DOHH2 (cell line): ENCODE data around the gene CPXM1.

Experiments
- H3F3A ChIP-seq: fragments of 200-600 bp; sonication (generic), shearing (Covaris generic); 2 replicates; pipeline ENCODE4 v1.6.0; 2016; ENCODE audit warnings: antibody characterized with exemption, mild to moderate bottlenecking; ENCODE audit not compliant: control insufficient read depth, insufficient read depth
- H3K27ac ChIP-seq: fragments of 200-600 bp; sonication (generic); 2 replicates; pipeline ENCODE4 v1.5.1; 2014; ENCODE audit warnings: low read depth, mild to moderate bottlenecking, low read length, moderate library complexity
- H3K27me3 ChIP-seq: fragments of 200-600 bp; sonication (generic); 2 replicates; pipeline ENCODE4 v1.6.1; 2014; ENCODE audit warnings: mild to moderate bottlenecking, low read length, mixed read lengths; ENCODE audit not compliant: control insufficient read depth
- H3K36me3 ChIP-seq: fragments of 200-600 bp; sonication (generic); 2 replicates; pipeline ENCODE4 v1.6.1; 2014; ENCODE audit warnings: mild to moderate bottlenecking, low read length, moderate library complexity, mixed read lengths; ENCODE audit not compliant: control insufficient read depth
- H3K4me1 ChIP-seq: fragments of 200-600 bp; sonication (generic); 2 replicates; pipeline ENCODE4 v1.6.1; 2014; ENCODE audit warnings: mild to moderate bottlenecking, low read length, mixed read lengths; ENCODE audit not compliant: control insufficient read depth
- H3K4me2 ChIP-seq: fragments of 200-600 bp; sonication (generic); 2 replicates; pipeline ENCODE4 v1.6.0; 2014; ENCODE audit warnings: mild to moderate bottlenecking, low read length, moderate library complexity
- H3K4me3 ChIP-seq: fragments of 200-600 bp; sonication (generic); 2 replicates; pipeline ENCODE4 v1.5.1; 2014; ENCODE audit warnings: mild to moderate bottlenecking, low read length, mixed read lengths
- H3K79me2 ChIP-seq: fragments of 200-600 bp; sonication (generic); 2 replicates; pipeline ENCODE4 v1.6.1; 2014; ENCODE audit warnings: mild to moderate bottlenecking, low read length, mixed read lengths; ENCODE audit not compliant: control insufficient read depth
- H3K9me2 ChIP-seq: fragments of 200-600 bp; sonication (generic); replicated peaks from 2 replicates; pipeline ENCODE4 v1.6.1; 2014; ENCODE audit warnings: mild to moderate bottlenecking, low read length, mixed read lengths; ENCODE audit not compliant: control insufficient read depth
- H3K9me3 ChIP-seq: fragments of 200-600 bp; sonication (generic); 2 replicates; pipeline ENCODE4 v1.6.1; 2014; ENCODE audit warnings: antibody characterized with exemption, low read length, mixed read lengths; ENCODE audit not compliant: control insufficient read depth, insufficient read depth
- H4K20me1 ChIP-seq: fragments of 200-600 bp; sonication (generic); 2 replicates; pipeline ENCODE4 v1.6.0; 2014; ENCODE audit warnings: low read depth, mild to moderate bottlenecking, antibody characterized with exemption, low read length, moderate library complexity; ENCODE audit not compliant: control insufficient read depth, insufficient read depth
- CTCF ChIP-seq: fragments of 200-600 bp; sonication (generic); IDR thresholded peaks from one replicate; pipeline ENCODE4 v1.5.1; 2014; ENCODE audit warnings: antibody characterized with exemption, mild to moderate bottlenecking, low read depth, low read length; ENCODE audit not compliant: poor library complexity, severe bottlenecking
- EZH2phosphoT487 ChIP-seq: fragments of 200-600 bp; sonication (generic); IDR thresholded peaks from 2 replicates; pipeline ENCODE4 v1.6.1; 2017; ENCODE audit warnings: borderline replicate concordance, mild to moderate bottlenecking, antibody characterized with exemption, low read length, moderate library complexity, mixed read lengths

CPXM1 gene

DNA sequence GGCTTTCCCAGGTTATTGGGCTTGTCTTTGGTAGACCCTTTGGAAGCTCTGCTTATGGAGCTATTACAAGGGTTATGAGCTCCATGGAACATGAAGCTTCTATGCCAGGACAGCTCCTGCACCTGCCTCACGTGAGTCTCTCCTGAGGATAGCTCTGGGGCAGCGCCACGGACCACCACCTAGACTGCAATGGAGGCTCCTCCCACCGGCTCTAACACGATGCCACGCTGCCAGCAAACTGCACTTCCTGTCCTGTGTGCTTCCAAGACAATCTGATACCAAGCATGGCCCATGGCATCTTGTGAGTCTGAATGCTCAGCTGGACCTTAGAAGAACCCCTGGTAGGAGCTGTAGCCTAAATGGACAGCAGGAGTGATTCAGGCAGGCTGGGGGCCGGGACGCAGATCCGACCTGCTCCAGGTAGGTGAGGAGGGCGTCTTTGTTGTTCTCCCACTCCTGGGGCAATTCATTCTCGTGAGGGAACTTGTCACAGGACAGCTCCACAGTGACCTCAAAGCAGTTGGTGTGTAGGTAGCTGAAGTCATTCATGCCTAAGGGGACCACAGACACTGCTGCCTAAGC is 5.5 kb downstream of the CPXM1 start:
- H3K27me3 ChIP-seq, result peaks cover 7% of the 10 kb centered on the region; the same call in 1 of the 2 replicates
- H3K79me2 ChIP-seq, result no peaks in the 10 kb centered on the region
- TF ChIP-seq EZH2phosphoT487 (no peak), CTCF (no peak)
- no peaks in the 10 kb centered on the region for H3F3A ChIP-seq
- no peaks in the 10 kb centered on the region for H3K4me1 ChIP-seq
- no peaks in the 10 kb centered on the region for H3K36me3 ChIP-seq
- no peaks in the 10 kb centered on the region for H3K9me3 ChIP-seq
- H3K4me2 ChIP-seq, result no peak overlapping the region
- H3K4me3 ChIP-seq, result no peak overlapping the region
- H3K9me2 ChIP-seq, result no peaks in the 10 kb centered on the region
- no peaks in the 10 kb centered on the region for H4K20me1 ChIP-seq
- H3K27ac ChIP-seq, result no peak overlapping the region

DNA sequence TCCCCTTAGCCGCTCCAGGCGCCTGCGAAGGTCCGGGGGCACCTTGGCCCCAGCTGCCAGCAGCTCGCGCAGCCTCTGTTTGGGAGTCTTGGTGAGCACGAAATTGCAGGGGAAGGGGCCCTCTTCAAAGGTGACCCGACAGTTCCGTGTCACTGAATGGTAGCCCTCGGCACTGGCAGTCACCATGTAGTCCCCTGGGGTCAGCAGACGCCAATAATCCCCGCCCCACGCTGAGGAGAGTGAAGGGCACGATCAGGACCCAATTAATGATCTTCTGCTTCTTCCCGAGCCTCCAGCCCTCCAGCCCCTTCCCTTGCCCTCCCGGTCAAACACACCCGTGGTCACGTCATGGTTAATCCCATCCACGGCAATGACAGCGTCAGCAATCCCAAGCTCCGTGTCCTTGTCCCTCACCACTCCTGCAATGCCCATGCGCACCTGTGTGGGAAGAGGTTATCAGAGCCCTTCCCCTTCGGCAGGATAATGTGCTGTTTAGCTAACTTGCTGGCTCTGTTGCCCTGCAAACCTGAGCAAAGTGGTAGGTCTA is 6.2 kb downstream of the CPXM1 start:
- H3K4me2 ChIP-seq, result no peak overlapping the region
- H3K9me2 ChIP-seq, result no peaks in the 10 kb centered on the region
- H3K9me3 ChIP-seq, result no peaks in the 10 kb centered on the region
- no peaks in the 10 kb centered on the region for H3K36me3 ChIP-seq
- no peak for TF ChIP-seq EZH2phosphoT487
- no peak for TF ChIP-seq CTCF
- H3F3A ChIP-seq, result no peaks in the 10 kb centered on the region
- no peak overlapping the region for H3K4me3 ChIP-seq
- H3K4me1 ChIP-seq, result no peaks in the 10 kb centered on the region
- no peaks in the 10 kb centered on the region for H3K79me2 ChIP-seq
- H3K27me3 ChIP-seq, result peaks cover 9% of the 10 kb centered on the region
- no peaks in the 10 kb centered on the region for H4K20me1 ChIP-seq
- H3K27ac ChIP-seq, result no peak overlapping the region

- no peak overlapping the region for H3K4me2 ChIP-seq
- no peaks in the 10 kb centered on the region for H3K79me2 ChIP-seq
- peaks cover 10% of the 10 kb centered on the region for H3K27me3 ChIP-seq
- H4K20me1 ChIP-seq, result no peaks in the 10 kb centered on the region
- H3F3A ChIP-seq, result no peaks in the 10 kb centered on the region
- TF ChIP-seq EZH2phosphoT487 (no peak), CTCF (no peak)
- H3K9me2 ChIP-seq, result no peaks in the 10 kb centered on the region
- H3K9me3 ChIP-seq, result no peaks in the 10 kb centered on the region
- H3K36me3 ChIP-seq, result no peaks in the 10 kb centered on the region
- no peaks in the 10 kb centered on the region for H3K4me1 ChIP-seq
- no peak overlapping the region for H3K27ac ChIP-seq
- H3K4me3 ChIP-seq, result no peak overlapping the region
These were observed 7.0 kb downstream of the CPXM1 start for GRCh38 chr20:2793471-2793870.
